Transverse colon (tissue), 4 donors: ENCODE results near the gene TNRC6A.

Source experiments
- POLR2A ChIP-seq: fragments of 450-650 bp; IDR thresholded peaks from one replicate; pipeline ENCODE4 v1.6.1; 2016; ENCODE audit warnings: antibody characterized with exemption, mild to moderate bottlenecking, moderate library complexity
- POLR2AphosphoS5 ChIP-seq, 3 donors: sonication (generic); formaldehyde crosslinking; IDR thresholded peaks; one replicate each; pipeline ENCODE4 v1.6.1; 2016; ENCODE audit warnings: antibody characterized with exemption in 3 of 3
- TF ChIP-seq, protein P1 (sequence below), 5 experiments: fragments of 200-600 bp in 3 of 5; fragments of 450-650 bp in 2 of 5; sonication (generic) in 3 of 5; IDR thresholded peaks; 1 replicate in 2 of 5; 2 replicates in 3 of 5; pipeline ENCODE4 v1.5.1; 2016 to 2017; ENCODE audit warnings: antibody characterized with exemption in 5 of 5, inconsistent platforms in 3 of 5, mild to moderate bottlenecking in 2 of 5, moderate library complexity in 1 of 5

GRCh38 chr16:24737916-24738594, 8.6 kb downstream of the TNRC6A start:
- TF ChIP-seq POLR2A, result no peak
- TF ChIP-seq, protein P1, sequence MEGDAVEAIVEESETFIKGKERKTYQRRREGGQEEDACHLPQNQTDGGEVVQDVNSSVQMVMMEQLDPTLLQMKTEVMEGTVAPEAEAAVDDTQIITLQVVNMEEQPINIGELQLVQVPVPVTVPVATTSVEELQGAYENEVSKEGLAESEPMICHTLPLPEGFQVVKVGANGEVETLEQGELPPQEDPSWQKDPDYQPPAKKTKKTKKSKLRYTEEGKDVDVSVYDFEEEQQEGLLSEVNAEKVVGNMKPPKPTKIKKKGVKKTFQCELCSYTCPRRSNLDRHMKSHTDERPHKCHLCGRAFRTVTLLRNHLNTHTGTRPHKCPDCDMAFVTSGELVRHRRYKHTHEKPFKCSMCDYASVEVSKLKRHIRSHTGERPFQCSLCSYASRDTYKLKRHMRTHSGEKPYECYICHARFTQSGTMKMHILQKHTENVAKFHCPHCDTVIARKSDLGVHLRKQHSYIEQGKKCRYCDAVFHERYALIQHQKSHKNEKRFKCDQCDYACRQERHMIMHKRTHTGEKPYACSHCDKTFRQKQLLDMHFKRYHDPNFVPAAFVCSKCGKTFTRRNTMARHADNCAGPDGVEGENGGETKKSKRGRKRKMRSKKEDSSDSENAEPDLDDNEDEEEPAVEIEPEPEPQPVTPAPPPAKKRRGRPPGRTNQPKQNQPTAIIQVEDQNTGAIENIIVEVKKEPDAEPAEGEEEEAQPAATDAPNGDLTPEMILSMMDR (IDR thresholded peaks at IDR 0.05), result no peak
- no peak for TF ChIP-seq POLR2AphosphoS5 (IDR thresholded peaks at IDR 0.05)
